SU-DHL-6 (cell line): ENCODE results near the gene GPRC5C.

Experiments used
- H2AFZ ChIP-seq: fragments of 200-600 bp; sonication (generic); 2 replicates; pipeline ENCODE4 v1.6.1; 2014; ENCODE audit warnings: low read depth, mild to moderate bottlenecking, moderate library complexity, mixed read lengths, antibody characterized with exemption, low read length; ENCODE audit not compliant: severe bottlenecking
- H3F3A ChIP-seq: fragments of 200-600 bp; shearing (Covaris generic); 2 replicates; pipeline ENCODE4 v1.6.0; 2016; ENCODE audit warnings: antibody characterized with exemption, mild to moderate bottlenecking; ENCODE audit not compliant: insufficient read depth
- H3K27ac ChIP-seq: fragments of 200-600 bp; sonication (generic); 2 replicates; pipeline ENCODE4 v1.5.1; 2016; ENCODE audit warnings: low read depth, mild to moderate bottlenecking, low read length, moderate library complexity, mixed read lengths
- H3K27me3 ChIP-seq: fragments of 200-600 bp; sonication (generic), shearing (Covaris generic); 2 replicates; pipeline ENCODE4 v1.6.0; 2014; ENCODE audit warnings: mild to moderate bottlenecking, low read length
- H3K36me3 ChIP-seq: fragments of 200-600 bp; sonication (generic); 2 replicates; pipeline ENCODE4 v1.6.1; 2014; ENCODE audit warnings: mild to moderate bottlenecking, low read length, mixed read lengths
- H3K4me2 ChIP-seq: fragments of 300-600, 200-600 bp; shearing (Covaris generic), sonication (generic); 2 replicates; pipeline ENCODE4 v1.6.0; 2014; ENCODE audit warnings: low read length, low read depth, mild to moderate bottlenecking; ENCODE audit not compliant: poor library complexity, severe bottlenecking
- H3K4me3 ChIP-seq: fragments of 200-600 bp; sonication (generic); 2 replicates; pipeline ENCODE4 v1.5.1; 2014; ENCODE audit warnings: antibody characterized with exemption, low read length, mild to moderate bottlenecking, mixed read lengths; ENCODE audit not compliant: insufficient read depth, poor library complexity, severe bottlenecking
- H3K79me2 ChIP-seq: fragments of 200-600 bp; sonication (generic); 2 replicates; pipeline ENCODE4 v1.6.1; 2014; ENCODE audit warnings: mild to moderate bottlenecking, low read length, moderate library complexity; ENCODE audit not compliant: insufficient read depth
- H3K9ac ChIP-seq: fragments of 200-600 bp; sonication (generic); 2 replicates; pipeline ENCODE4 v1.7.0; 2014; ENCODE audit warnings: mild to moderate bottlenecking, low read length
- H3K9me2 ChIP-seq: fragments of 200-600 bp; sonication (generic); replicated peaks from 2 replicates; pipeline ENCODE4 v1.6.1; 2014; ENCODE audit warnings: low read length; ENCODE audit not compliant: insufficient read depth
- H3K9me3 ChIP-seq: fragments of 200-600 bp; sonication (generic); 2 replicates; pipeline ENCODE4 v1.6.1; 2014; ENCODE audit warnings: low read length, mixed read lengths; ENCODE audit not compliant: insufficient read depth
- H4K20me1 ChIP-seq: fragments of 200-600 bp; sonication (generic); 2 replicates; pipeline ENCODE4 v1.6.1; 2014; ENCODE audit warnings: low read depth, mild to moderate bottlenecking, antibody characterized with exemption, low read length, moderate library complexity, mixed read lengths
- CTCF ChIP-seq: fragments of 200-600 bp; sonication (generic); IDR thresholded peaks from one replicate; pipeline ENCODE4 v1.5.1; 2017; ENCODE audit warnings: antibody characterized with exemption, mild to moderate bottlenecking, low read length, moderate library complexity; ENCODE audit not compliant: insufficient read depth, poor library complexity, severe bottlenecking
- EZH2phosphoT487 ChIP-seq: fragments of 200-600 bp; sonication (generic), shearing (Covaris generic); conservative IDR thresholded peaks from 2 replicates; pipeline ENCODE4 v1.6.1; 2018; ENCODE audit warnings: mild to moderate bottlenecking, antibody characterized with exemption, low read length, moderate library complexity, mixed read lengths

Gene GPRC5C

GRCh38 chr17:74459622-74460021 is 27.7 kb downstream of the GPRC5C start:
- TF ChIP-seq CTCF: no peak
- no peak for TF ChIP-seq EZH2phosphoT487
- no peaks in the 10 kb centered on the region for H3K79me2 ChIP-seq

GRCh38 chr17:74460241-74460640 is 28.4 kb downstream of the GPRC5C start:
- Histone ChIP-seq H3K9ac (no peak overlapping the region), H3K4me3 (no peak overlapping the region), H3K9me2 (no peaks in the 10 kb centered on the region), H3K27me3 (no peaks in the 10 kb centered on the region), H3K9me3 (no peaks in the 10 kb centered on the region), H3K27ac (no peak overlapping the region), H4K20me1 (no peaks in the 10 kb centered on the region), H3F3A (no peaks in the 10 kb centered on the region), H3K36me3 (no peaks in the 10 kb centered on the region), H2AFZ (no peak overlapping the region), H3K4me2 (no peak overlapping the region), H3K79me2 (no peaks in the 10 kb centered on the region)
- TF ChIP-seq EZH2phosphoT487 (no peak), CTCF (no peak)

More at GRCh38 chr17:74459622-74460021, 27.7 kb downstream of the GPRC5C start:
- Histone ChIP-seq H3K4me2 (no peak overlapping the region), H3K9ac (no peak overlapping the region), H4K20me1 (no peaks in the 10 kb centered on the region), H3K9me3 (no peaks in the 10 kb centered on the region), H3K9me2 (no peaks in the 10 kb centered on the region), H3K36me3 (no peaks in the 10 kb centered on the region), H3F3A (no peaks in the 10 kb centered on the region), H3K27ac (no peak overlapping the region), H3K27me3 (no peaks in the 10 kb centered on the region), H2AFZ (no peak overlapping the region), H3K4me3 (no peak overlapping the region)

GRCh38 chr17:74460996-74461395 is 29.1 kb downstream of the GPRC5C start:
- Histone ChIP-seq H2AFZ (no peak overlapping the region), H3K9me2 (no peaks in the 10 kb centered on the region), H3K79me2 (no peaks in the 10 kb centered on the region), H3K27me3 (no peaks in the 10 kb centered on the region), H3K4me2 (no peak overlapping the region), H3K9ac (no peak overlapping the region), H3F3A (no peaks in the 10 kb centered on the region), H4K20me1 (no peaks in the 10 kb centered on the region), H3K9me3 (no peaks in the 10 kb centered on the region), H3K36me3 (no peaks in the 10 kb centered on the region), H3K4me3 (no peak overlapping the region), H3K27ac (no peak overlapping the region)
- no peak for TF ChIP-seq CTCF
- no peak for TF ChIP-seq EZH2phosphoT487
